GM19240 (cell line): Measurements from ENCODE around the gene DHRSX.
"Not testable (repeated sequence)": the region's sequence is repeated elsewhere in the genome, so short reads cannot be mapped to it uniquely, and the experiment has no call there.

ENCODE experiments used
- DNase-seq: peaks from one replicate; pipeline ENCODE4 v3.0.0; 2011; ENCODE audit warnings: low spot score; ENCODE audit not compliant: insufficient read length

DHRSX gene

GRCh38 chrX:2224161-2224560 is 276.6 kb downstream of the DHRSX start:
- DNase-seq = no peak

- no peak for DNase-seq
These were observed 279.8 kb downstream of the DHRSX start for GRCh38 chrX:2220829-2221567.

GRCh38 chrX:2220296-2220695 is 280.5 kb downstream of the DHRSX start:
- DNase-seq = no peak

- not testable (repeated sequence) for DNase-seq
These were observed 286.5 kb downstream of the DHRSX start for GRCh38 chrX:2214138-2214823.

GRCh38 chrX:2211667-2212066 is 289.1 kb downstream of the DHRSX start:
- DNase-seq = not testable (repeated sequence)

GRCh38 chrX:2193273-2193592 is 307.5 kb downstream of the DHRSX start:
- no peak for DNase-seq

GRCh38 chrX:2192584-2193272 is 308.0 kb downstream of the DHRSX start:
- DNase-seq = no peak

GRCh38 chrX:2188840-2189239 is 311.9 kb downstream of the DHRSX start:
- DNase-seq = no peak

- DNase-seq = no peak
These were observed 312.4 kb downstream of the DHRSX start for GRCh38 chrX:2188330-2188792.

GRCh38 chrX:2187352-2188115 is 313.2 kb downstream of the DHRSX start:
- DNase-seq = no peak

- no peak for DNase-seq
These were observed 315.3 kb downstream of the DHRSX start for GRCh38 chrX:2185341-2186082.

- no peak for DNase-seq
These were observed 316.7 kb downstream of the DHRSX start for GRCh38 chrX:2184089-2184488.

- DNase-seq = no peak
These were observed 317.5 kb downstream of the DHRSX start for GRCh38 chrX:2183193-2183725.

GRCh38 chrX:2177541-2177940 is 323.2 kb downstream of the DHRSX start:
- DNase-seq = no peak

GRCh38 chrX:2176733-2177132 is 324.0 kb downstream of the DHRSX start:
- no peak for DNase-seq

GRCh38 chrX:2176274-2176673 is 324.5 kb downstream of the DHRSX start:
- no peak for DNase-seq

- no peak for DNase-seq
These were observed 328.4 kb downstream of the DHRSX start for GRCh38 chrX:2172359-2172758.
